HG02623 (cell line): ENCODE data around the gene MSN.

Source experiments
- ATAC-seq: cut with Tn5 transposase; IDR thresholded peaks from one replicate; pipeline ENCODE4 v1.9.1; 2021; ENCODE audit warnings: moderate library complexity; ENCODE audit not compliant: unreplicated experiment

Gene MSN

GRCh38 chrX:65783746-65784145 lies 116.3 kb downstream of the MSN start:
- ATAC-seq, result peak; percentile 73
